Mesothelial cell of epicardium (in vitro differentiated cells): ENCODE data around the gene HS3ST5. TPM values are rescaled to one million over a fixed set of nuclear protein-coding genes. Genes with fewer than 3 reads are reported as not detected.
"Not testable (repeated sequence)": the region's sequence is repeated elsewhere in the genome, so short reads cannot be mapped to it uniquely, and the experiment has no call there.

ENCODE experiments used
- DNase-seq, 2 experiments: peaks; one replicate each; pipeline ENCODE4 v3.0.0; 2021; ENCODE audit warnings: low spot score in 2 of 2; ENCODE audit not compliant: unreplicated experiment in 2 of 2
- H3K27ac Mint-ChIP-seq: 2 replicates; pipeline ENCODE4 v1.8.0; 2021; ENCODE audit warnings: mixed read lengths
- H3K27me3 Mint-ChIP-seq: 2 replicates; pipeline ENCODE4 v1.8.0; 2021; ENCODE audit warnings: low read depth, mixed read lengths
- H3K36me3 Mint-ChIP-seq: 2 replicates; pipeline ENCODE4 v1.8.0; 2021; ENCODE audit warnings: mixed read lengths
- H3K4me1 Mint-ChIP-seq: 2 replicates; pipeline ENCODE4 v1.8.0; 2021; ENCODE audit warnings: mixed read lengths
- H3K4me3 Mint-ChIP-seq: 2 replicates; pipeline ENCODE4 v1.8.0; 2021; ENCODE audit warnings: mild to moderate bottlenecking, moderate library complexity, mixed read lengths
- H3K9me3 Mint-ChIP-seq: 2 replicates; pipeline ENCODE4 v1.8.0; 2021; ENCODE audit warnings: mixed read lengths
- total RNA-seq: library from RNA; stranded (reverse); gene quantifications from 3 replicates; pipeline ENCODE4 v1.2.1, GENCODE V29; 2021
- TF ChIP-seq, protein P1 (sequence below): fragments of 200-600 bp; sonication (generic); IDR thresholded peaks from one replicate; pipeline ENCODE4 v1.5.0; 2021; ENCODE audit warnings: antibody characterized with exemption; ENCODE audit not compliant: unreplicated experiment

The HS3ST5 gene
- total RNA-seq, 1 donor from 2014 or later = 0.49 TPM

DNA sequence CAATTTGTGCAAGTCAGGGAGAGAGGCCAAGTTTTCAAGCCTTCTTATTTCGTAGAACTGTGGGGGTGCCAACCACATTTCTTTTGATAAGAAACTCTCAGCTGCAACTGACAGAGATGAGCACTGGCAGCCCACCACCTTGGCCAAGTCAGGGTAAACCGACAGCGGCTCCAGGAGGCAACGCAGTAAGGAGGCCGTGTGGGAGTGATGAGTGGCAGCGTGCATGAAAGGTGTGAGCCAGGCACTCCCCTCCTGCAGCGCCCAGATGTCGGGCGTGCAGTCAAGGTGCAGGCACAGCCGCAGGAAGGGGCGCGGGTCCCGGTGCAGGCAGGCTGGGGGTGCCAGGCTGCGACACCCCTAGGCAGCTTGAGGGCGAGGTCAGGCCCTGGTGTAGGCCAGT, 322.6 kb downstream of the HS3ST5 start:
- no peak overlapping the region for H3K27ac Mint-ChIP-seq
- H3K36me3 Mint-ChIP-seq = peaks cover 8% of the 10 kb centered on the region
- no peak overlapping the region for H3K4me3 Mint-ChIP-seq
- no peak for DNase-seq
- H3K27me3 Mint-ChIP-seq = no peaks in the 10 kb centered on the region
- TF ChIP-seq, protein P1, sequence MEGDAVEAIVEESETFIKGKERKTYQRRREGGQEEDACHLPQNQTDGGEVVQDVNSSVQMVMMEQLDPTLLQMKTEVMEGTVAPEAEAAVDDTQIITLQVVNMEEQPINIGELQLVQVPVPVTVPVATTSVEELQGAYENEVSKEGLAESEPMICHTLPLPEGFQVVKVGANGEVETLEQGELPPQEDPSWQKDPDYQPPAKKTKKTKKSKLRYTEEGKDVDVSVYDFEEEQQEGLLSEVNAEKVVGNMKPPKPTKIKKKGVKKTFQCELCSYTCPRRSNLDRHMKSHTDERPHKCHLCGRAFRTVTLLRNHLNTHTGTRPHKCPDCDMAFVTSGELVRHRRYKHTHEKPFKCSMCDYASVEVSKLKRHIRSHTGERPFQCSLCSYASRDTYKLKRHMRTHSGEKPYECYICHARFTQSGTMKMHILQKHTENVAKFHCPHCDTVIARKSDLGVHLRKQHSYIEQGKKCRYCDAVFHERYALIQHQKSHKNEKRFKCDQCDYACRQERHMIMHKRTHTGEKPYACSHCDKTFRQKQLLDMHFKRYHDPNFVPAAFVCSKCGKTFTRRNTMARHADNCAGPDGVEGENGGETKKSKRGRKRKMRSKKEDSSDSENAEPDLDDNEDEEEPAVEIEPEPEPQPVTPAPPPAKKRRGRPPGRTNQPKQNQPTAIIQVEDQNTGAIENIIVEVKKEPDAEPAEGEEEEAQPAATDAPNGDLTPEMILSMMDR = no peak
- peaks cover 25% of the 10 kb centered on the region for H3K9me3 Mint-ChIP-seq
- H3K4me1 Mint-ChIP-seq = peaks cover 15% of the 10 kb centered on the region

DNA sequence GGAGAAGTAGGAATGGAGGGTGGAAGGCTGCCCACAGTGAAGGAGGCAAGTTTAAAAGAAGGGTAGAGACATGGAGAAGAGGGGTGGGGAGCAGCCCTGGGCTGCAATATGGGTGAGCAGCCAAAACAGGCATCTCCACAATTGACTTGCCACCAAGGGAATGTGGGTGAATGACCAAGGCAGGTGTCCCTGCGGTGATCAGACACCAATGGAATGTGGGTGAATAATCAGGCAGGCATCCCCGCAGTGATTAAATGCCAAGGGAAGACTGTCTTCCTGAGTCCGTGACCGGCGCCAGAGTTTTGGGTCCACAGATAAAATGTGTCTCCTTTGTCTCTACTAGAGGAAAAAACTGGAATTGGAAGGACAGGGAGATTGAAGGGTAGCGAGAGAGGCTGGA, 325.7 kb downstream of the HS3ST5 start:
- Mint-ChIP-seq H3K9me3 (peaks cover 25% of the 10 kb centered on the region), H3K4me1 (peaks cover 15% of the 10 kb centered on the region)
- H3K4me3 Mint-ChIP-seq, H3K27ac Mint-ChIP-seq, DNase-seq, H3K27me3 Mint-ChIP-seq, H3K36me3 Mint-ChIP-seq: not testable (repeated sequence)

DNA sequence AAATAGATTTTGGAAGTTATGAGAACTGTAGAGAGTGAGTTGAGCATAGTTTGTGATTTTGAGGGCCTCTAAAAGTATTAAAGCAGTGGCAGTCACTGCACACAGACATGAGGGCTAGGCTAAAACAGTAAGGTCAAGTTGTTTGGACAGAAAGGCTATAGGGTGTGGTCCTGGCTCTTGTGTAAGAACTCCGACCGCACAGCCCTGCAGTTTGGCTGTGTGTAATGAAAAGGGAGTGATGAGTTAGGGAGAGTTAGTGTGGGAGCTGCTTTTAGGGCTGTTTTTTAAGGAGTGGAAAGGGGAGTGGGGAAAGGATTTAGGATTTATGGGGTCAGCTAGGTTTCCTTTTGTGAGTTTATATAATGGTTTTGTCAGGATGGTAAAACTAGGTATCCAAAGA, 328.7 kb downstream of the HS3ST5 start:
- Mint-ChIP-seq H3K4me1 (peaks cover 42% of the 10 kb centered on the region), H3K9me3 (peaks cover 17% of the 10 kb centered on the region)
- not testable (repeated sequence) for H3K4me3 Mint-ChIP-seq, H3K27ac Mint-ChIP-seq, H3K36me3 Mint-ChIP-seq, DNase-seq, H3K27me3 Mint-ChIP-seq

DNA sequence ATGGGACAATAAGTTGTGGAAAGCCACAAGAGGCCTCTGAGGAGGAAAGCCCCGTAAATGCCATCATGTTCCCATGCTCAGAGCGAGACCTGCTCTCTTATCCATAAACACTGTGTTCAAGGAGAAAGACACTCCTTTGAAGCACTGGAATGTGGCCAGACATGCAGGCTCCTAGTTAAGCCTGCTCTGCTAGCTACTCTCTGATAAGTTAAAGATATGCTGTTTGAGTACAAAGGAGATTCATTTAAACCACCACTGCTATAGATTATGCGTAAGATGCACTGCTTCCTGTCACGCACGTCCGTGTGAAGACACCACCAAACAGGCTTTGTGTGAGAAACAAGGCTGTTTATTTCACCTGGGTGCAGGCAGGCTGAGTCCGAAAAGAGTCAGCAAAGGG, 331.3 kb downstream of the HS3ST5 start:
- DNase-seq = peak in 1 of 2 experiments; percentile 53
- H3K9me3 Mint-ChIP-seq, H3K27me3 Mint-ChIP-seq, H3K27ac Mint-ChIP-seq, H3K36me3 Mint-ChIP-seq: not testable (repeated sequence)
- Mint-ChIP-seq H3K4me3 (peak overlapping the region; percentile 57), H3K4me1 (peaks cover 59% of the 10 kb centered on the region)

DNA sequence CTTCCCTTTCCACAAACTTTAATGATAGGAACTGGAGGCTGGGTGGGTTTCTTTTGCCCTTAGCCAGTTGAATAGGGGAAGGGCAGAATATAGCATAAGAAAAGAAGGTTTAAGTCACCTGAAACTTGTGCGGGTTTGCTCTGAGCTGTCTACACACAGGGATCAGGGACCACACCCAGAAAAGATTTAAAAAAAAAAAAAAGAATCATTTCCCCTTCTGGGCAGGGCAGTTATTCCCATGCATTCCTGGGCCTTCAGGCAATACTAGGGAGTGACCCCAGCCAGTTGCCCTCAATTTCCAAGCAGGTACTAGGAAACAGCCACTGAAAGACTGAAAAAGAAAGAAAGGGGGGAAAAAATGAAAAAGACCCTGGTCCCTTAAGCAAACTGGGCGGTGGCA, 332.3 kb downstream of the HS3ST5 start:
- H3K36me3 Mint-ChIP-seq = peaks cover 5% of the 10 kb centered on the region

DNA sequence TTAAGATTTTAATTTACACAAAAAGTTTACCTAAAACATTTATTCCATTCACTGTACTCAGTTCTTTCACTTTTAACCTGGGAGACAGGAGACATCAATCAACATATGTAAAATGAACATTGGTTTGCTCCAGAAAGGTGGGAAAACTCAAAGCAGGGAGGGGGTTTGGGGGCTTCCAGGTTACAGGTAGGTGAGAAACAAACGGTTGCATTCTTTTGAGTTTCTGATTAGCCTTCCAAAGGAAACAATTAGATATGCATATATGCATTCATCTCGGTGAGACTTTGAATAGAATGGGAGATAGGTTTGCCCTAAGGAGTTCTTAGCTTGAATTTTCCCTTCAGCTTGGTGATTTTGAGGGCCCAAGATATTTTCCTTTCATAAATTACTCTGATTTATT, 333.6 kb downstream of the HS3ST5 start:
- Mint-ChIP-seq H3K4me3 (peak overlapping the region; percentile 57), H3K36me3 (peaks cover 12% of the 10 kb centered on the region), H3K9me3 (peaks cover 6% of the 10 kb centered on the region), H3K27ac (peak overlapping the region; percentile 94), H3K27me3 (no peaks in the 10 kb centered on the region), H3K4me1 (peaks cover 50% of the 10 kb centered on the region)
- DNase-seq = no peak
- TF ChIP-seq, protein P1 = no peak

More for the DNA sequence above, 332.3 kb downstream of the HS3ST5 start:
- no peak overlapping the region for H3K27ac Mint-ChIP-seq
- H3K9me3 Mint-ChIP-seq = no peaks in the 10 kb centered on the region
- TF ChIP-seq, protein P1 = no peak
- H3K4me1 Mint-ChIP-seq = peaks cover 50% of the 10 kb centered on the region
- peak overlapping the region; percentile 57 for H3K4me3 Mint-ChIP-seq
- H3K27me3 Mint-ChIP-seq = no peaks in the 10 kb centered on the region
- DNase-seq = no peak

DNA sequence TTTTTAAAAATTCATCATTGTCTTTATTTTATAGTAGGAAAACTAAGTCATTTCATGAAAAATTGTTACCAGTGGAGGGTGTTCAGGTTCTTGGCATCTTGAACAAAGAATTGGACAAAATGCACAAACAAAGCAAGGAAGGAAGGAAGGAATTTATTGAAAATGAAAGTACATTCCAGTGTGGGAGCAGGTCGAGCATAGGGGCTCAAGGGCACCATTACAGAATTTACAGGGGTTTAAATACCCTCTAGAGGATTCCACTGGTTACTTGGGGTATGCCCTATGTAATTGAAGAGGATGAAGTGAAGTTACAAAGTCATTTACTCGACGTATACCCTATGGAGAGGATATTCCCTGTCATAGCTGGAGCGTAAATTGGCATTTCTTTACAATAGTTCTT, 334.5 kb downstream of the HS3ST5 start:
- no peaks in the 10 kb centered on the region for H3K27me3 Mint-ChIP-seq
- H3K9me3 Mint-ChIP-seq = peaks cover 6% of the 10 kb centered on the region
- peaks cover 14% of the 10 kb centered on the region for H3K36me3 Mint-ChIP-seq
- peak overlapping the region; percentile 53 for H3K4me3 Mint-ChIP-seq
- H3K4me1 Mint-ChIP-seq = peaks cover 50% of the 10 kb centered on the region
- H3K27ac Mint-ChIP-seq = peak overlapping the region; percentile 89
- TF ChIP-seq, protein P1 = no peak
- DNase-seq = no peak
